ENCODE results near the gene GRAMD1B. TPM values are rescaled to one million over a fixed set of nuclear protein-coding genes. Genes with fewer than 3 reads are reported as not detected.

The GRAMD1B gene
- total and polyA plus RNA-seq, 4 donors: 0.29 to 2.6 (median 1.3) TPM

DNA sequence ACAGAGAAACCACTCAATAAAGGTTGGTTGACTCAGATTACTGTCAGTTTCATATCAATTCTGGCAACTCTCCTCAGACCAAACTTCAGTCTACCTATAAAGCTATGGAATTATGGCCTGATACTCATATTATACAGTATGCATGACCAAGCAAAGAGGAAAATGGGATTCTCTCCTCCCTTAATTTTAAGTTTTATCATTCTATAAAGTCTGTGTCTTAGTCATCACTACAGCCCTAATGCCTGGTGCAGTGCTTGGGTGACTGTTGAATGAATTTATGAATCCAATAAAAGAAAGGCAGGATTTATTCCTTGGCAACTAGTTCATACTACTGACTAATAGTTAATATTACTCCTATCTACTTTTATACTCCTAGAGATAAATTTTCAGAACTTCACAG lies 37.6 kb upstream of the GRAMD1B start:
- TF ChIP-seq HNF4A (conservative IDR thresholded peaks at IDR 0.05) (no peak), JUND (IDR thresholded peaks at IDR 0.05) (no peak), RXRA (IDR thresholded peaks at IDR 0.05) (no peak), CTCF (IDR thresholded peaks at IDR 0.05; ENCODE audit: low read depth, low read length, missing input control) (no peak), EGR1 (IDR thresholded peaks at IDR 0.05; ENCODE audit: low read depth in 2 of 2) (no peak)
- Histone ChIP-seq H3K9ac (ENCODE audit: low read depth in 1 of 2, low read length in 2 of 2) (no peak overlapping the region), H3K9me3 (ENCODE audit: control insufficient read depth in 4 of 4, low read length in 3 of 4) (no peaks in the 10 kb centered on the region), H3K27me3 (ENCODE audit: control insufficient read depth in 4 of 4, insufficient read depth in 4 of 4, low read length in 3 of 4) (peaks cover 0 to under 1% (median 0%) of the 10 kb centered on the region in 4 donors), H3K4me1 (ENCODE audit: control insufficient read depth in 4 of 4, insufficient read depth in 4 of 4, low read length in 3 of 4) (no peaks in the 10 kb centered on the region), H3K4me3 (ENCODE audit: low read depth in 1 of 3, low read length in 3 of 3) (no peak overlapping the region), H3K36me3 (ENCODE audit: control insufficient read depth in 4 of 4, insufficient read depth in 3 of 4, low read depth in 1 of 4, low read length in 3 of 4) (no peaks in the 10 kb centered on the region), H3K27ac (ENCODE audit: low read depth in 1 of 2, low read length in 2 of 2) (no peak overlapping the region)
- DNase-seq (ENCODE audit: low spot score): no peak

DNA sequence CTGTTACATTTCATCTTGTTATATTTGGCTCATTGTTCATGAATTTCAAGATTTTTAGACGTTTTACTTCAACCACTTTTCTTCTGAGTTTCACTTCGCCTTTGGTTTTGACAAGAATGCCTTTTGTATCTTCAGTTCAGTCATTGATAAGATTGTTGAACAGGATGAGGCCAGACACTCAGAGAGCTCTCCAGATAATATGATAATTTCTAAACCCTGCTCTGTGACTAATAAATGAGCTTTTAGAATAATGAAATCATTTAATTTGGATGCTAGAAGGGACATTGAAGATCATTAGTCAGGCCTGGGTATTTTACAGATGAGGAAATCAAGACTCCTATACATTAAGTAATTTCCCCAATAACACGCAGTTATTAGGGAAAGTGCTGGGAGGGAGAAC lies 37.2 kb upstream of the GRAMD1B start:
- H3K9ac ChIP-seq (ENCODE audit: low read depth in 1 of 2, low read length in 2 of 2): no peak overlapping the region
- TF ChIP-seq FOXA1 (IDR thresholded peaks at IDR 0.05) (no peak), TAF1 (conservative IDR thresholded peaks at IDR 0.05) (no peak), YY1 (IDR thresholded peaks at IDR 0.05) (no peak), MAX (IDR thresholded peaks at IDR 0.05) (no peak), RAD21 (IDR thresholded peaks at IDR 0.05) (no peak), CTCF (IDR thresholded peaks at IDR 0.05; ENCODE audit: low read depth, low read length, missing input control) (no peak), NR2F2 (IDR thresholded peaks at IDR 0.05) (no peak), GABPA (IDR thresholded peaks at IDR 0.05 in 1 of 2, conservative IDR thresholded peaks at IDR 0.05 in 1 of 2) (no peak), JUND (IDR thresholded peaks at IDR 0.05) (no peak)
- TF ChIP-seq, protein P1, sequence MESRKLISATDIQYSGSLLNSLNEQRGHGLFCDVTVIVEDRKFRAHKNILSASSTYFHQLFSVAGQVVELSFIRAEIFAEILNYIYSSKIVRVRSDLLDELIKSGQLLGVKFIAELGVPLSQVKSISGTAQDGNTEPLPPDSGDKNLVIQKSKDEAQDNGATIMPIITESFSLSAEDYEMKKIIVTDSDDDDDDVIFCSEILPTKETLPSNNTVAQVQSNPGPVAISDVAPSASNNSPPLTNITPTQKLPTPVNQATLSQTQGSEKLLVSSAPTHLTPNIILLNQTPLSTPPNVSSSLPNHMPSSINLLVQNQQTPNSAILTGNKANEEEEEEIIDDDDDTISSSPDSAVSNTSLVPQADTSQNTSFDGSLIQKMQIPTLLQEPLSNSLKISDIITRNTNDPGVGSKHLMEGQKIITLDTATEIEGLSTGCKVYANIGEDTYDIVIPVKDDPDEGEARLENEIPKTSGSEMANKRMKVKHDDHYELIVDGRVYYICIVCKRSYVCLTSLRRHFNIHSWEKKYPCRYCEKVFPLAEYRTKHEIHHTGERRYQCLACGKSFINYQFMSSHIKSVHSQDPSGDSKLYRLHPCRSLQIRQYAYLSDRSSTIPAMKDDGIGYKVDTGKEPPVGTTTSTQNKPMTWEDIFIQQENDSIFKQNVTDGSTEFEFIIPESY (IDR thresholded peaks at IDR 0.05): no peak
- TF ChIP-seq, protein P2, sequence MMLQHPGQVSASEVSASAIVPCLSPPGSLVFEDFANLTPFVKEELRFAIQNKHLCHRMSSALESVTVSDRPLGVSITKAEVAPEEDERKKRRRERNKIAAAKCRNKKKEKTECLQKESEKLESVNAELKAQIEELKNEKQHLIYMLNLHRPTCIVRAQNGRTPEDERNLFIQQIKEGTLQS (IDR thresholded peaks at IDR 0.05): no peak
- H3K4me1 ChIP-seq (ENCODE audit: control insufficient read depth in 4 of 4, insufficient read depth in 4 of 4, low read length in 3 of 4): no peaks in the 10 kb centered on the region
- H3K4me3 ChIP-seq (ENCODE audit: low read depth in 1 of 3, low read length in 3 of 3): no peak overlapping the region
- H3K9me3 ChIP-seq (ENCODE audit: control insufficient read depth in 4 of 4, low read length in 3 of 4): no peaks in the 10 kb centered on the region
- DNase-seq (ENCODE audit: low spot score): no peak
- WGBS: 63% methylated on average over 3 of the region's 3 CpGs
- H3K36me3 ChIP-seq (ENCODE audit: control insufficient read depth in 4 of 4, insufficient read depth in 3 of 4, low read depth in 1 of 4, low read length in 3 of 4): no peaks in the 10 kb centered on the region
- peaks cover 0 to 4% (median 0%) of the 10 kb centered on the region in 4 donors for H3K27me3 ChIP-seq (ENCODE audit: control insufficient read depth in 4 of 4, insufficient read depth in 4 of 4, low read length in 3 of 4)
- H3K27ac ChIP-seq (ENCODE audit: low read depth in 1 of 2, low read length in 2 of 2): no peak overlapping the region

Measured in liver (tissue), 9 donors.